Gastroesophageal sphincter (tissue), 3 donors: Measurements from ENCODE around the gene GARIN5B.

ENCODE experiments used
- CTCF ChIP-seq, 4 experiments: fragments of 200-600 bp in 2 of 4; fragments of 450-650 bp in 2 of 4; sonication (generic) in 1 of 4; IDR thresholded peaks; one replicate each; pipeline ENCODE4 v1.5.1; 2017 to 2019; ENCODE audit warnings: antibody characterized with exemption in 4 of 4, mild to moderate bottlenecking in 2 of 4, moderate library complexity in 2 of 4
- EP300 ChIP-seq: sonication (generic); formaldehyde crosslinking; IDR thresholded peaks from one replicate; pipeline ENCODE4 v1.6.1; 2017; ENCODE audit warnings: antibody characterized with exemption, mild to moderate bottlenecking
- POLR2A ChIP-seq, 2 donors: fragments of 450-650 bp; IDR thresholded peaks; one replicate each; pipeline ENCODE4 v1.6.1; 2017; ENCODE audit warnings: antibody characterized with exemption in 2 of 2, mild to moderate bottlenecking in 2 of 2, moderate library complexity in 1 of 2

GRCh38 chr19:55324662-55325061 lies 38.4 kb downstream of the GARIN5B start:
- TF ChIP-seq CTCF (IDR thresholded peaks at IDR 0.05), result no peak
- no peak for TF ChIP-seq POLR2A (IDR thresholded peaks at IDR 0.05)
- TF ChIP-seq EP300, result no peak
